ENCODE measurements around the gene PDZD2. TPM values are rescaled to one million over a fixed set of nuclear protein-coding genes. Genes with fewer than 3 reads are reported as not detected.

PDZD2 gene
- total and polyA plus RNA-seq, 2 experiments from 2014 or later, result 8.3 to 16.9 TPM

DNA sequence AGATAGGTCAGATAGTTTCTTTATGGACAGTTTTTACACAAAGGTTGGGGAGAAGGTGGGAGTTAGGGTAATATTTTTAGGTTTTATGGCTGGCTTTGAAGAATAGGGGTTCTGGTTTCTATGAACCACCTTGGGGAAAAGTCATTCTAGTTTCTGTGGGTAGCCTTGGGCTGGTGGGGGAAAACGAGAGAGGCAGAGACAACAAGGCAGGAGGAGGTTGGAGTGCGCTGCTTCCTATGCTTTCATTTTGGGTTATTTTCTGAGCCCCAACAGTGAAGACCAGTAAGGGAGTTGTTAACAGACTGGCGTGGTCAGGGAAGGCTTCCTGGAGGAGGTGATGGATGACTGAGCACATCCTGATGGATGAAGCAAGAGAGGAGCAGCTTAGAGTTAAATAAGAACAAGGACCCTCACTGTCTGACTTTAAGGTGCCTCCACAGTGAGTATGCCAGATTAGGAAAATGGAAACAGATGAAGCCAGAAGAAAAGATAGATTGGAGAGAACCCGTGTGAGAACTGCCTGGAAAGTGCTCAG lies 81.9 kb downstream of the PDZD2 start:
- Mint-ChIP-seq H3K36me3 (ENCODE audit: low read depth) (no peaks in the 10 kb centered on the region), H3K9me3 (no peaks in the 10 kb centered on the region), H3K27ac (no peak overlapping the region), H3K4me3 (no peak overlapping the region), H3K27me3 (ENCODE audit: insufficient read depth, low read depth, poor library complexity) (peaks cover 5% of the 10 kb centered on the region), H3K4me1 (peaks cover 16% of the 10 kb centered on the region)
- H3K27me3 ChIP-seq (ENCODE audit: insufficient read depth), result no peaks in the 10 kb centered on the region
- H3F3A ChIP-seq (replicated peaks; ENCODE audit: low read depth), result no peaks in the 10 kb centered on the region
- 0 out of 2 replicates have a peak, but pooled peaks cover 4% of the 10 kb centered on the region for H3K9me2 ChIP-seq (ENCODE audit: insufficient read depth)
- DNase-seq (ENCODE audit: low spot score) (no peak), ATAC-seq (no peak)
- TF ChIP-seq POLR2AphosphoS5 (IDR thresholded peaks at IDR 0.05; ENCODE audit: low read depth) (no peak), CREB1 (CRISPR knock-in tag; IDR thresholded peaks at IDR 0.05; ENCODE audit: low read depth) (no peak), EZH2 (IDR thresholded peaks at IDR 0.05; ENCODE audit: low read depth, unreplicated experiment) (no peak), NANOG (IDR thresholded peaks at IDR 0.05; ENCODE audit: borderline replicate concordance) (no peak), JUNB (IDR thresholded peaks at IDR 0.05; ENCODE audit: unreplicated experiment) (no peak)
- TF ChIP-seq, protein P1, sequence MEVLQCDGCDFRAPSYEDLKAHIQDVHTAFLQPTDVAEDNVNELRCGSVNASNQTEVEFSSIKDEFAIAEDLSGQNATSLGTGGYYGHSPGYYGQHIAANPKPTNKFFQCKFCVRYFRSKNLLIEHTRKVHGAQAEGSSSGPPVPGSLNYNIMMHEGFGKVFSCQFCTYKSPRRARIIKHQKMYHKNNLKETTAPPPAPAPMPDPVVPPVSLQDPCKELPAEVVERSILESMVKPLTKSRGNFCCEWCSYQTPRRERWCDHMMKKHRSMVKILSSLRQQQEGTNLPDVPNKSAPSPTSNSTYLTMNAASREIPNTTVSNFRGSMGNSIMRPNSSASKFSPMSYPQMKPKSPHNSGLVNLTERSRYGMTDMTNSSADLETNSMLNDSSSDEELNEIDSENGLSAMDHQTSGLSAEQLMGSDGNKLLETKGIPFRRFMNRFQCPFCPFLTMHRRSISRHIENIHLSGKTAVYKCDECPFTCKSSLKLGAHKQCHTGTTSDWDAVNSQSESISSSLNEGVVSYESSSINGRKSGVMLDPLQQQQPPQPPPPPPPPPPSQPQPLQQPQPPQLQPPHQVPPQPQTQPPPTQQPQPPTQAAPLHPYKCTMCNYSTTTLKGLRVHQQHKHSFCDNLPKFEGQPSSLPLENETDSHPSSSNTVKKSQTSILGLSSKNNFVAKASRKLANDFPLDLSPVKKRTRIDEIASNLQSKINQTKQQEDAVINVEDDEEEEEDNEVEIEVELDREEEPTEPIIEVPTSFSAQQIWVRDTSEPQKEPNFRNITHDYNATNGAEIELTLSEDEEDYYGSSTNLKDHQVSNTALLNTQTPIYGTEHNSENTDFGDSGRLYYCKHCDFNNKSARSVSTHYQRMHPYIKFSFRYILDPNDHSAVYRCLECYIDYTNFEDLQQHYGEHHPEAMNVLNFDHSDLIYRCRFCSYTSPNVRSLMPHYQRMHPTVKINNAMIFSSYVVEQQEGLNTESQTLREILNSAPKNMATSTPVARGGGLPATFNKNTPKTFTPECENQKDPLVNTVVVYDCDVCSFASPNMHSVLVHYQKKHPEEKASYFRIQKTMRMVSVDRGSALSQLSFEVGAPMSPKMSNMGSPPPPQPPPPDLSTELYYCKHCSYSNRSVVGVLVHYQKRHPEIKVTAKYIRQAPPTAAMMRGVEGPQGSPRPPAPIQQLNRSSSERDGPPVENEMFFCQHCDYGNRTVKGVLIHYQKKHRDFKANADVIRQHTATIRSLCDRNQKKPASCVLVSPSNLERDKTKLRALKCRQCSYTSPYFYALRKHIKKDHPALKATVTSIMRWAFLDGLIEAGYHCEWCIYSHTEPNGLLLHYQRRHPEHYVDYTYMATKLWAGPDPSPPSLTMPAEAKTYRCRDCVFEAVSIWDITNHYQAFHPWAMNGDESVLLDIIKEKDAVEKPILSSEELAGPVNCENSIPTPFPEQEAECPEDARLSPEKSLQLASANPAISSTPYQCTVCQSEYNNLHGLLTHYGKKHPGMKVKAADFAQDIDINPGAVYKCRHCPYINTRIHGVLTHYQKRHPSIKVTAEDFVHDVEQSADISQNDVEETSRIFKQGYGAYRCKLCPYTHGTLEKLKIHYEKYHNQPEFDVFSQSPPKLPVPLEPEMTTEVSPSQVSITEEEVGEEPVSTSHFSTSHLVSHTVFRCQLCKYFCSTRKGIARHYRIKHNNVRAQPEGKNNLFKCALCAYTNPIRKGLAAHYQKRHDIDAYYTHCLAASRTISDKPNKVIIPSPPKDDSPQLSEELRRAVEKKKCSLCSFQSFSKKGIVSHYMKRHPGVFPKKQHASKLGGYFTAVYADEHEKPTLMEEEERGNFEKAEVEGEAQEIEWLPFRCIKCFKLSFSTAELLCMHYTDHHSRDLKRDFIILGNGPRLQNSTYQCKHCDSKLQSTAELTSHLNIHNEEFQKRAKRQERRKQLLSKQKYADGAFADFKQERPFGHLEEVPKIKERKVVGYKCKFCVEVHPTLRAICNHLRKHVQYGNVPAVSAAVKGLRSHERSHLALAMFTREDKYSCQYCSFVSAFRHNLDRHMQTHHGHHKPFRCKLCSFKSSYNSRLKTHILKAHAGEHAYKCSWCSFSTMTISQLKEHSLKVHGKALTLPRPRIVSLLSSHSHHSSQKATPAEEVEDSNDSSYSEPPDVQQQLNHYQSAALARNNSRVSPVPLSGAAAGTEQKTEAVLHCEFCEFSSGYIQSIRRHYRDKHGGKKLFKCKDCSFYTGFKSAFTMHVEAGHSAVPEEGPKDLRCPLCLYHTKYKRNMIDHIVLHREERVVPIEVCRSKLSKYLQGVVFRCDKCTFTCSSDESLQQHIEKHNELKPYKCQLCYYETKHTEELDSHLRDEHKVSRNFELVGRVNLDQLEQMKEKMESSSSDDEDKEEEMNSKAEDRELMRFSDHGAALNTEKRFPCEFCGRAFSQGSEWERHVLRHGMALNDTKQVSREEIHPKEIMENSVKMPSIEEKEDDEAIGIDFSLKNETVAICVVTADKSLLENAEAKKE (CRISPR knock-in tag; IDR thresholded peaks at IDR 0.05), result no peak
- TF ChIP-seq, protein P2, sequence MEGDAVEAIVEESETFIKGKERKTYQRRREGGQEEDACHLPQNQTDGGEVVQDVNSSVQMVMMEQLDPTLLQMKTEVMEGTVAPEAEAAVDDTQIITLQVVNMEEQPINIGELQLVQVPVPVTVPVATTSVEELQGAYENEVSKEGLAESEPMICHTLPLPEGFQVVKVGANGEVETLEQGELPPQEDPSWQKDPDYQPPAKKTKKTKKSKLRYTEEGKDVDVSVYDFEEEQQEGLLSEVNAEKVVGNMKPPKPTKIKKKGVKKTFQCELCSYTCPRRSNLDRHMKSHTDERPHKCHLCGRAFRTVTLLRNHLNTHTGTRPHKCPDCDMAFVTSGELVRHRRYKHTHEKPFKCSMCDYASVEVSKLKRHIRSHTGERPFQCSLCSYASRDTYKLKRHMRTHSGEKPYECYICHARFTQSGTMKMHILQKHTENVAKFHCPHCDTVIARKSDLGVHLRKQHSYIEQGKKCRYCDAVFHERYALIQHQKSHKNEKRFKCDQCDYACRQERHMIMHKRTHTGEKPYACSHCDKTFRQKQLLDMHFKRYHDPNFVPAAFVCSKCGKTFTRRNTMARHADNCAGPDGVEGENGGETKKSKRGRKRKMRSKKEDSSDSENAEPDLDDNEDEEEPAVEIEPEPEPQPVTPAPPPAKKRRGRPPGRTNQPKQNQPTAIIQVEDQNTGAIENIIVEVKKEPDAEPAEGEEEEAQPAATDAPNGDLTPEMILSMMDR (conservative IDR thresholded peaks at IDR 0.05; ENCODE audit: low read depth in 2 of 2), result no peak
- H4K20me1 ChIP-seq (replicated peaks; ENCODE audit: insufficient read depth), result no peaks in the 10 kb centered on the region
- H3K4me2 ChIP-seq, result no peak overlapping the region
- H3K4me3 ChIP-seq, result no peak overlapping the region
- H3K79me2 ChIP-seq (replicated peaks; ENCODE audit: insufficient read depth), result no peaks in the 10 kb centered on the region
- no peak overlapping the region for H3K27ac ChIP-seq (ENCODE audit: low read depth)
- H3K36me3 ChIP-seq (ENCODE audit: insufficient read depth), result no peaks in the 10 kb centered on the region
- H3K4me1 ChIP-seq (ENCODE audit: insufficient read depth), result peaks cover 25% of the 10 kb centered on the region
- no peak overlapping the region for H2AFZ ChIP-seq

Data from GM23338 (cell line).